GM11168 (cell line): ENCODE measurements around the gene VTA1.
"Not testable (repeated sequence)": the region's sequence is repeated elsewhere in the genome, so short reads cannot be mapped to it uniquely, and the experiment has no call there.

Source experiments
- in situ Hi-C: fragments of 300-500 bp; cut with MboI; formaldehyde crosslinking; loops from one replicate; pipeline ENCODE4 v1.12.0; 2022; ENCODE audit warnings: low sequenced_read_pairs; ENCODE audit not compliant: unreplicated experiment

VTA1 gene

GRCh38 chr6:142167071-142167470 is 20.0 kb downstream of the VTA1 start:
- in situ Hi-C loops = no loop called here

GRCh38 chr6:142167486-142167885 is 20.4 kb downstream of the VTA1 start:
- in situ Hi-C loops = no loop called here

GRCh38 chr6:142171351-142171750 is 24.3 kb downstream of the VTA1 start:
- in situ Hi-C loops = no loop called here

- in situ Hi-C loops = no loop called here
Observed at GRCh38 chr6:142172758-142173157, 25.7 kb downstream of the VTA1 start.

- in situ Hi-C loops = no loop called here
Observed at GRCh38 chr6:142173980-142174379, 26.9 kb downstream of the VTA1 start.

- in situ Hi-C loops = no loop called here
Observed at GRCh38 chr6:142174703-142175102, 27.6 kb downstream of the VTA1 start.

GRCh38 chr6:142178129-142178528 is 31.1 kb downstream of the VTA1 start:
- in situ Hi-C loops = no loop called here

GRCh38 chr6:142182004-142182403 is 34.9 kb downstream of the VTA1 start:
- in situ Hi-C loops = no loop called here

- in situ Hi-C loops = no loop called here
Observed at GRCh38 chr6:142183351-142183750, 36.3 kb downstream of the VTA1 start.

- in situ Hi-C loops = no loop called here
Observed at GRCh38 chr6:142184307-142184706, 37.2 kb downstream of the VTA1 start.

- in situ Hi-C loops = no loop called here
Observed at GRCh38 chr6:142185641-142186040, 38.6 kb downstream of the VTA1 start.

- in situ Hi-C loops = no loop called here
Observed at GRCh38 chr6:142187209-142187608, 40.1 kb downstream of the VTA1 start.

- in situ Hi-C loops = not testable (repeated sequence)
Observed at GRCh38 chr6:142188341-142188740, 41.3 kb downstream of the VTA1 start.

- in situ Hi-C loops = no loop called here
Observed at GRCh38 chr6:142189057-142189456, 42.0 kb downstream of the VTA1 start.

GRCh38 chr6:142192343-142192742 is 45.3 kb downstream of the VTA1 start:
- in situ Hi-C loops = no loop called here

- in situ Hi-C loops = no loop called here
Observed at GRCh38 chr6:142193621-142194020, 46.6 kb downstream of the VTA1 start.

GRCh38 chr6:142195862-142196541 is 48.9 kb downstream of the VTA1 start:
- in situ Hi-C loops = no loop called here

- in situ Hi-C loops = no loop called here
Observed at GRCh38 chr6:142200846-142201628, 54.0 kb downstream of the VTA1 start.

GRCh38 chr6:142207265-142207877 is 60.3 kb downstream of the VTA1 start:
- in situ Hi-C loops = no loop called here

- in situ Hi-C loops = no loop called here
Observed at GRCh38 chr6:142210606-142211005, 63.5 kb downstream of the VTA1 start.

GRCh38 chr6:142213402-142213801 is 66.3 kb downstream of the VTA1 start:
- in situ Hi-C loops = no loop called here
